GM15510 (cell line): ENCODE measurements around the gene DNM3.

Experiments
- POLR2A ChIP-seq: IDR thresholded peaks from 3 replicates; pipeline ENCODE4 v1.6.1; 2011; ENCODE audit warnings: borderline replicate concordance; ENCODE audit not compliant: insufficient read length; ENCODE audit errors: extremely low read depth

Gene DNM3

DNA sequence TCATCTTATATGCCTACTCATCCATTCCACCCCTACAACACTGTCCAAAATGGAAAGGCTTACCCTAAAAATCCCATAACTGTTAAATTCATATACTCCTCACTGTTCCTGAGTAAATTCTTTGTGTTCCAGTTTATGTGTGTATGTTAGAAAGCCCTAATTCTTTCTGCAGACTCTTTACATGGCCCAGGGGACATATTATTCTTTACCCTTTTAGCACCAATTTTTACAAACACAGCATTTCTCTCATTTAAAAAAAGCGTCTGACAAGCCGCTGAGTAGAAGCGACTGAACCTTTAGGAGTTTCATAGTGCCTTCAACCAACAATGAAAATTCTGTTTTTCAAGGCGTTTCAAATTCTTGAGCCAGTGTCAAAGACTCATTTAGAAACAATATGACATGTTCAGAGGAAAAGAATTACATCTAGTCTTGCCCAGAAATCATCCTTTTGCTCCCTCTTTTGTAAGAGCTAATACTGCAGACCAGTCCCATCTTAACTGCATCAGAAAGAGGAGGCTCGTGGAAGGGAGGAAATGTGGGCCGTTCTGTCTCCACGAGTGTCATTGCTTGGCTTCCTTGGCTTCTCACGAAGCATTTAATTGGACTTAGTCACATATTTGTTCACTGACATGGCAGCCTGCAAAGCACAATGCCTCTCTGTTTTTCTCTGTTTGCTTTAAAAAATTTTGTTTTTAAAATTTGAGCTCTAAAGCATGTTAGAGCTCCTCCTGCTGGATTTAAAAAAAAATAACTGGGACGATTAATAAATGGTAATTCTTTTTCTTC is 557.9 kb downstream of the DNM3 start:
- TF ChIP-seq POLR2A, result no peak

DNA sequence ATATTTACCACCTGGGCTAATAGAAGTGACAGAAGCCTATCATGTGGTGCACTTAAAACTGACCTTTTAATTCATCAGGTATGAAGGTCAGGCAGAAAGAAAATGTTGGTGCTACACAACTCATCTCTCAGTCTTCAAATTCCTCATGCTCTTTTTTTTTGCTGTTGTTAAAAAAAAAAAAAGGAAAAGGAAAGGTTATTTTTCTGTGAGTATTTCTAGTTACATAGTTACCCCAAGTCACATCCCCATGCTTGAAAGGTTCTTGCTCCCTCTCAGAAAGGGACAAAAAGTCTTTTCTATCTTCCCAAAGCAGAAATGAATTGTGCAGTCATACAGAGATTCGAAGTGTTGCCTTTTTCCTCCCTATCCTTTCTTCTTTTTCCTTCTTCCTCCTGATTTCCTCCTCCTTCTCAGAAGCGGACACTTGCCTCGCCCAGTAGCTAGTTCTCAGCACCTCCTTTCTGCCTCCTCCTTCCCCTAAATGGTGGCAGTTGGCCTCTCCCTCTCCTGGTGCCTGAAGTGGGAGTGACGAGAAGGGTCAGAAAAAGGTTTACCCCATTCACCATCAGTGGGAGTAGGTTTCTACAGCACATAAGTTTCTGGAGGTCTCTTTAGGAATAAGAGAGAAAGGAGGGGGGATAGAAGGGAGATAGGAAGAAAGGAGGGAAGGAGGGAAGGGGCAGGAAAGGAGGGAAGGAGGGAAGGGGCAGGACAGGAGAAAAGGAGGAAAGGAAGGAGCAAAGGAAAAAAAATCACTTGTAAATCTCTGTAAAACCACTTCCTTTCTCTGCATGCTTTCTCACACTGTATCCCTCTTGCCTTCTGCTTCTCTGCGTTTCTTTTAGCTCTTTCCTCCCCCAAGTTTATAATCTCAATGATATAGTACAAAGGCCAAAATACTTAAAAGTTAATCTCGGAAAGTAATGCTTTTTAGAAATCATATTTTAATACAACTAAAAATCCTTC is 558.7 kb downstream of the DNM3 start:
- no peak for TF ChIP-seq POLR2A

DNA sequence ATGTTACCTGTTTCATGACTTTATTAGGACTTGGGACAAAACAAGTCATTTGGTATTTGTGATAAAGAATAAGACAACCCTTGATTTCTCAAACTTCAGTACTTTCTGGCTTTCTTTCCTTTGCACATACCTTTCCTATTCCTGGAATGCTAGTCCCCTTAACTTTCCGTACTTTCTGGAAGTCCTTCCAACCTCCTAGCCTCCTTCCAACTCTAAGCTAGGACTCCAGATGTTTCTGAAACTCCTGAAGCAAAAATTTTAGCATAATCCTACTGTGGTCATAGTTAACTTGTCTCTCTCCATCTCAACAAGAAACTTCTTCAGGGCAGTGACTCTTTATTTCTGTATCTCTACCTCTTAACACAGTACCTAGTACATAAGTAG is 559.4 kb downstream of the DNM3 start:
- no peak for TF ChIP-seq POLR2A

DNA sequence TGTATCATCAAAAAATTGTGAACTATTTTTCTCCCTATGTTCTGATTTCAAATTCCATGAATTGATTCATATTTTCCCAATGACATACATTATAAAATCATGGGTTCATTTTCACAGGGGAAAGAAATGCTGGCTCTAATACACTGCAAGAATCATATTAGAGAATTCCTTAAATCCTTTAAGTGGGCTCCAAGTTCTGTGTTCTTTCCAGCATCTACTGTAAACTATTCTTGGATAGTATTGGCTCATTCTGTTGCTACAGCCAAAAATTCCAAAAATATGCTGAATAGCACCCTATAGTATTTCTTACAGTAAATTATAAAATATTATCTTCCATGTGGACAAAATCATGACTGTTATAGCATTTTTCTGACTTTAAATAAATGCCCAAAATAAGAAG is 560.2 kb downstream of the DNM3 start:
- no peak for TF ChIP-seq POLR2A

DNA sequence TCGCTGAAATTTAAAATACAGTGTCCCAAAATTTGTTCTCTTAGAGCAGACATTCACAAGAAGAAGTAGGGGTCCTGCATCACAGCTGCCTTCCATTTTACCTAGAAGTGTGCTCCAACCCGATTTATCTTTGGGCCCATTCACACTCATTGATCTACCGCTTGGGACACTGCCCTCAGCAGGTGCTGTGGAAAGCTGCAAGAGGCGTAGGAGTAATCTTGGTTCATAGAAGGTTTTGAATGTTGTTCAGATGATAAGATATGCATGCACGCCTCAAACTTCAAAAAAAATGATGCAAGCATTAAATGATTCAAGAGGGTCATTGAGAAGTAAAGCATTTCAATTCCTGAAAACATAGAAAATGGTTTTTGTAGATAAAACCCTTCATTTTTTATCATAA is 560.6 kb downstream of the DNM3 start:
- TF ChIP-seq POLR2A, result no peak

DNA sequence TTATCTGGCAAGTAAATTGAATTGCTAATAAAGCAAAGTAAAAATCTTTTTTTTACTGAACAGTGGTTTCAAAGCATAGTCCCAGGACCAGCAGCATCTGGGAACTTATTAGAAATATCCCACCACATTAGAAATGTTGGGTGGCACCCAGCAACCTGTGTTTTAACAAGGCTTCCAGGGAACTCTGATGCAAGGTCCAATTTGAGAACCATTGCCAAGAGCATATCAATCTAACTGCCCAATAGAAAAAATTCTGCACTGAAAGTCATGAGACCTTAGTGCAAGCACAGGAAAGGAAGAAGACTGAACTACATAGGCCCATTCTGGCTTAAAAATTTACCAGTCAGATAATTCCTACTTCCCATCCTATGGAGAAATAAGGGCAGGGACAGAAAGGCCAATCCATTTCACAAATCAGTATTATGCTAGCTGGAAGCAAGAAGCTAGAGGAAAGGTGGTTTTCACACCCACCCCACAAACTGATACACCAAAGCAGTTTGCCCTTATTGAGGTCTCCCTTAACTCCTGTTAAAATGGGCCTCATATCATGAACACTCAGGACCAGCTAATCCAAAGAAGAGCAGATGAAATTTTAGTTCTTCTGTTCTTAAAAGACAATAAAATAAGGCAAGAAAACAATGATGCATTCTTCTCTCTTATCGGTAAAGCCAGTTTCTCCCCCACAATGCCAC is 561.7 kb downstream of the DNM3 start:
- TF ChIP-seq POLR2A, result no peak

DNA sequence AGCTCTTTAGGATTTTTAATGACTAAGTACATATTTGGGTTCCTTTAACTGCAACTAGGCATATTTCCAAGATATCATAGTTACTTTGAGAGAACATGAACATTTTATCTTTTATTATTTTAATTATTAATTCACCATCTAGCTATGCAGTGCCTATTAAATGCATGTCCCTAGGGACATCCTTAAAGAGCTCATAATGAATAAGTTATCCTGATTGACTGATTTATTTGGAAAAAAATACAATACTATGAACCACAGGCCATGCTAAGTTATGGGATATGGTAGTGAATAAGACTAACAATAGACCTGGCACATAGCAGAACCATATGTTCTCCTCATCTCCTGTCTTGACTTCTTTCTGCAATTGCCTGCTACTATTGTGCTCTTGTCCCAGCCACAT is 562.8 kb downstream of the DNM3 start:
- no peak for TF ChIP-seq POLR2A

DNA sequence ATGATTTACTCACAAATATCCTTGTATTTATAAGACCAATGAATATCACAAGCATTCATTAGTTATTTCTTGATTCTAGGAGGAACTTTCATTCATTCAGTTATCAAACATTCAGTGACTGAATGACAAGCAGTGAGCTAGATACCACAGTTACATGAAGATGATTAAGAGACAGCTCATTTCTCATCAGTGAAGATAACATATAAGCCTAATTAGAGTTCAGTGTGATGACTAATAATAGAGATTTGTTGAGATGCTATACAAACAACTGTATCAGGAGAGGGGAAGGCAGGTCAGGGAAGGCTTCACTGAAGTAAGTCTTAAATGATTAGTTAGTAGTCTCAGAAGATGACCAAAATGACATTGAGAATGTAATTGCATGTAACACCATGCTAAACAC is 564.6 kb downstream of the DNM3 start:
- TF ChIP-seq POLR2A, result no peak

DNA sequence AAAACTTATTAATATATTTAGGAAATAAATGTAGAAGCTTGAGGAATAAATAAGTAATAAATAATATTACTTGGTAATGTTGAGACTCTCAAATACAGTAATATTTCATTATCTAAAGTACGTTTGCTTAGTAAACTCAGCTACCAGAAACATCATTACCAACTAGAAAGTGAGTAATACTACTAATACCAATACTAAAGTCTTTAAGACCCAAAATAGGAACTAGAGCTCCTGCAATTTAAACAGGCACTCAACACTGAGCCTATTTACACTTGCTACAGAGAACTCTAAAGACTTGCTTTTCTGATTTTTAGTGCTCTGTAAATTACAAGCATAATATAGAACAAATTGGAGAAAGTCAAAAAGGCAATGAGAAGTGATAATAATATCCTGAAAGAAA is 565.7 kb downstream of the DNM3 start:
- TF ChIP-seq POLR2A, result no peak

DNA sequence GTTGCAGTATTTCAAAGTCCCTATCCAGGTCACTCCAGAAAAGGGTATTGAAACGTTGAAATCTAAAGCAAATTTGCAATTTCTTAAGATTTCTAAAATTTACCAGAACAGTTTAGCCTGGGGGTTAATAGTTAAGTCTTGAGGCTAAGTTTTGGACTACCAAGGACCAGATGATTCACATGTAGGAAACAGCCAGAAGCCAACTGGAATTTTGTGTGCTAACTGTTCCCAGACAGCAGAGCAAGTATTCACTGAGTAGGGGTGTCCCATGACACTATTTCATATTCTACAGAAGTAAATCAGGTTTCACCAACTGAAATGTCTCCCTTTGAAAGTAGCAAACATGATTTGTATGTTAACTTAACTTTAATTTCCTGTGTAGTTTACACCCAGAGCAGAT is 567.7 kb downstream of the DNM3 start:
- TF ChIP-seq POLR2A, result no peak

DNA sequence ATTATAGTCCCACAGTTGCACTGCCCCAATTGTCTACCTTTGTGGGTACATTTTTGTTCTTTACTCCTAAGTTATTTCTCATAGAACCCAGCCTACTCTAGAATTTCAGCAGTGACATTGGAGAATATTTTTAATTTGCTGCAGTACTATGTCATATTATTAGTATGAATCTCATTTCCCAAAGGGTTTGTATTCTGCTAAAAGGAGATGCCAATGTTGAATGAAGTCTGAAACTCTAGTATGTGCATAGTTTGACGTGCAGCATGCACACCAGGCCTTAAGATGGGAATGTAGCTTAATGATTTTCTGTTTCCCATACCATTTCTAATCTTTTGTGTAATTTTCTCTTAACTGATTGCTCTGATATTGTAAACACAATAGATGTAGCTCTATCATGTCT is 568.7 kb downstream of the DNM3 start:
- no peak for TF ChIP-seq POLR2A

DNA sequence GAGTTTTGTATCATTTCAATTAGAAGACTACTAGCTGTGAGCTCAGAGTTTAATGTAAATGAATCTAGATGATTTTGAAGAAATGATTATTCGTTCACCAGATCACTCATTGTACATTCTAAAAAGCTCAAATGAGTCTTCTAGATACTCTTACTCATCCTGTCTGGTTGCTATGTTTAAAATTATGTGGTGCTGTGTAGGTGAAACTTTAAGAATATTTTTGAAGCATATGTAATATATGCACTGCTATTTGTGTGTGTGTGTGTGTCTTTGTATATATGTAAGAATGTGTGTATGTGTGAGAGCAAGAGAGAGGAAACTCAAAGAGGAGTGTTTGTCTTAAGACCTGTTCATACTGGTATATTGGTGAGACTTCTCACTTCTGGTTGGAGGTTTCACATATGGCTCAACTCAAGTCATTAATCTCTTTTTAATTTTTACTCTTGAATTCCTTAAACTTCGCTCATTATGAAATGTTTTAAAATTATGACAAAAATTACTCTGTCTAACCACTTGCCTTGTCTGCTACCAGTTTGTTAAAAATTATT is 570.6 kb downstream of the DNM3 start:
- TF ChIP-seq POLR2A, result no peak

DNA sequence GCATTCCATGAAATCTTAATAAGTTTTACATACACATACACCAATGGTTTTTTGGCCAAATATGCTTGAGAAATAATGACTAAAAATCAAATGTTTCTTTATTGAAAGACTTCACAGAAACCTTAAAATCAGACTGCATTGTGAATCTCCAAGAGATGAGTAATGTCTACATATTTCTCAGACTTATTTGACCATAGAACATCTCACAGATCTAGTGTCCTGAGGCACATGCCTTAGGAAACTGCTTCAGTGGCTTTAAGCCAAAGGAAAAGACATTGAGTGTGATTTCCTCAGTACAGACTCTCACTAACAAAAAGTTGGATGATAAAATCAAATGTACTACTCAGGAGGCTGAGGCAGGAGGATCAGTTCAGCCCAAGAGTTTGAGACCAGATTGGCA is 573.0 kb downstream of the DNM3 start:
- no peak for TF ChIP-seq POLR2A

DNA sequence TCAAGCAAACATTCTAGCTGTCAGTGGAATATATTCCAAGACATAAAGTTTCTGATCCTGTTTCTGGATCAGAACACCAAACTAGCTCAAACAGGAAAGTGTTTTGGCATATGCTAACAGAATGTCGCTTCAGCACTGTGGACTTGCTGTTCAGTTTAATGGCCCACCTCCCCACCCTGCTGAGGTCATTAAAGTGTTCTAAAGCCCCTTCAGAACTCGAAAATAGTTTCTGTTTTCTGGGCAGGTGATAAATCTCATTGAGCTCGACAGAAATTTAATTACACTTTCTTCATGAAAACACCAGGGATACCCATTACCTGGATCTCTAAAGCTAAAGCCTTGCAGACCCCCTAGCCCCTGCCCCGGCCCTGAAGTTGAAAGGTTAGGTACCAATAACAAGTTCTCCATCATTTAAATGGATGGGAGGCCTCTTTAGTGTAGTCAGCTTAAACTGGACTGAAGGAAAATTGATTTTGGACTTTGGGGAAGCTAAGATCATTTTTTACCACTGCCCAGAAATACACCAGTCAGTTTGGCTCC is 575.3 kb downstream of the DNM3 start:
- TF ChIP-seq POLR2A, result no peak

DNA sequence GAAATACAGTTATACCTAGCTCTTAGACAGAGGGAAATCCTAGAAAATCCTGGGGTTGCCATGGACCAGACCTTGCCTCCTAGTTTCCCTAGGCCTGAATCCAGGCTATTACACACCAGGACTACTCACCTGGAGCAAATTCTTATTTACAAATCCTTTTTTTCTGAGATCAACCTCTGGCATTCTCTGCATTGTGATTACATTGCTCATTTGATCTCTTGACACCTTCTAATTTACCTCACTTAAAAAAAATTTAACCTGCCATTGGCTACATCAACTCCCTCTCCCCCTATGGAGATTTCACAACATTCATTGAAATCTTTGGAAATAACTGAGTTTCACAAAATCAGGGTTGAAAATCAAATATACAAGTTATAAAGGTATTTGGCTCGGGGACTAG is 576.3 kb downstream of the DNM3 start:
- TF ChIP-seq POLR2A, result no peak
